Glutamatergic neuron (in vitro differentiated cells): ENCODE measurements around the gene PAOX. TPM values are rescaled to one million over a fixed set of nuclear protein-coding genes. Genes with fewer than 3 reads are reported as not detected.

Experiments used
- DNase-seq: peaks from one replicate; pipeline ENCODE4 v3.0.0; 2022
- H3K27ac Mint-ChIP-seq: one replicate; pipeline ENCODE4 v1.8.0; 2020; ENCODE audit warnings: mild to moderate bottlenecking, mixed read lengths, inconsistent platforms; ENCODE audit not compliant: unreplicated experiment
- H3K27me3 Mint-ChIP-seq: one replicate; pipeline ENCODE4 v1.8.0; 2020; ENCODE audit warnings: mild to moderate bottlenecking, moderate library complexity, mixed read lengths, inconsistent platforms; ENCODE audit not compliant: unreplicated experiment
- H3K36me3 Mint-ChIP-seq: one replicate; pipeline ENCODE4 v1.8.0; 2020; ENCODE audit warnings: mild to moderate bottlenecking, mixed read lengths, inconsistent platforms; ENCODE audit not compliant: unreplicated experiment
- H3K4me1 Mint-ChIP-seq: one replicate; pipeline ENCODE4 v1.8.0; 2020; ENCODE audit warnings: mild to moderate bottlenecking, low read depth, mixed read lengths, inconsistent platforms; ENCODE audit not compliant: unreplicated experiment
- H3K4me3 Mint-ChIP-seq: one replicate; pipeline ENCODE4 v1.8.0; 2020; ENCODE audit warnings: mild to moderate bottlenecking, mixed read lengths, inconsistent platforms; ENCODE audit not compliant: unreplicated experiment
- H3K9me3 Mint-ChIP-seq: one replicate; pipeline ENCODE4 v1.8.0; 2020; ENCODE audit warnings: mild to moderate bottlenecking, moderate library complexity, mixed read lengths, inconsistent platforms; ENCODE audit not compliant: unreplicated experiment
- total RNA-seq: library from RNA; stranded (reverse); fragmentation: NEBNext Ultra II Directional; extraction: Animal tissue kit (Norgen Biotek cat#: 25700); gene quantifications from one replicate; pipeline ENCODE4 v1.2.1, GENCODE V29; 2021; ENCODE audit not compliant: unreplicated experiment
- TF ChIP-seq, protein P1 (sequence below): fragments of 200-600 bp; sonication (generic); IDR thresholded peaks from one replicate; pipeline ENCODE4 v1.5.0; 2021; ENCODE audit not compliant: partially characterized antibody, unreplicated experiment

The PAOX gene
- total RNA-seq, 1 donor from 2014 or later = 12.7 TPM

DNA sequence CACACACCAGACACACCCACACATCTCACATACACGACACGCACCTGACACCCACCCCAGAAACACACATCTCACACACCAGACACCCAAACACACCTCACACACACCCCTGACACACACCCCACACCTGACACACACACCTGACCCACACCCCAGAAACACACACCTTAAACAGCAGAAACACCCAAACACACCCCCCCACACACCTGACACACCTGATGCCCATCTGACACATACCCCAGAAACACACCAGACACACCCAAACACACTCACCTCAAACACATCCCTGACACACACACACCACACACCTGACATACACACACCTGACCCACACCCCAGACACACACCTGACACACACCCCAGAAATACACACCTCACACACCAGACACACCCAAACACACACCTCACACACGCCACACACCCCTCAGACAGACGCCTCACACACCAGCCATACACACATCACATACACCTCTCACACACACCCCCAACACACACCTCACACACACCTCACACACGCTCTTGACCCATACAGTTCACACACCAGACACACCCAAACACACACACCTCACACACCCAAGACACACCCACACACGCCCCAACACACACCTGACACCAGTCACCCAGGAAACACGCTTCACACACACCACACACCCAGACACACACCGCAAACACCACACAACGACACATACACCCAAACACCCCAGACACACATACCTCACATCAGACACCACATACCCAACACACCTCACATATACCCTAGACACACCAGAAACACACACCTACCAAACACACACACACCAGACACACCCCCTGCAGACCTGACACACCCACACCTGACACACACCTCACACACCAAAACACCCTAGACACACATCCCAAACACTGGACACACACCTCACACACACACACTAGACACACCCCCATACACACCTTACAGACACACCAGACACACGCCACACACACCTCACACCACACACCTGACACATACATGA, 40.7 kb upstream of the PAOX start:
- Mint-ChIP-seq H3K9me3 (peaks cover 9% of the 10 kb centered on the region), H3K36me3 (peaks cover 5% of the 10 kb centered on the region), H3K4me1 (peaks cover 4% of the 10 kb centered on the region), H3K27ac (no peak overlapping the region), H3K27me3 (peaks cover 7% of the 10 kb centered on the region), H3K4me3 (no peak overlapping the region)
- DNase-seq = no peak
- TF ChIP-seq, protein P1, sequence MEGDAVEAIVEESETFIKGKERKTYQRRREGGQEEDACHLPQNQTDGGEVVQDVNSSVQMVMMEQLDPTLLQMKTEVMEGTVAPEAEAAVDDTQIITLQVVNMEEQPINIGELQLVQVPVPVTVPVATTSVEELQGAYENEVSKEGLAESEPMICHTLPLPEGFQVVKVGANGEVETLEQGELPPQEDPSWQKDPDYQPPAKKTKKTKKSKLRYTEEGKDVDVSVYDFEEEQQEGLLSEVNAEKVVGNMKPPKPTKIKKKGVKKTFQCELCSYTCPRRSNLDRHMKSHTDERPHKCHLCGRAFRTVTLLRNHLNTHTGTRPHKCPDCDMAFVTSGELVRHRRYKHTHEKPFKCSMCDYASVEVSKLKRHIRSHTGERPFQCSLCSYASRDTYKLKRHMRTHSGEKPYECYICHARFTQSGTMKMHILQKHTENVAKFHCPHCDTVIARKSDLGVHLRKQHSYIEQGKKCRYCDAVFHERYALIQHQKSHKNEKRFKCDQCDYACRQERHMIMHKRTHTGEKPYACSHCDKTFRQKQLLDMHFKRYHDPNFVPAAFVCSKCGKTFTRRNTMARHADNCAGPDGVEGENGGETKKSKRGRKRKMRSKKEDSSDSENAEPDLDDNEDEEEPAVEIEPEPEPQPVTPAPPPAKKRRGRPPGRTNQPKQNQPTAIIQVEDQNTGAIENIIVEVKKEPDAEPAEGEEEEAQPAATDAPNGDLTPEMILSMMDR = no peak

DNA sequence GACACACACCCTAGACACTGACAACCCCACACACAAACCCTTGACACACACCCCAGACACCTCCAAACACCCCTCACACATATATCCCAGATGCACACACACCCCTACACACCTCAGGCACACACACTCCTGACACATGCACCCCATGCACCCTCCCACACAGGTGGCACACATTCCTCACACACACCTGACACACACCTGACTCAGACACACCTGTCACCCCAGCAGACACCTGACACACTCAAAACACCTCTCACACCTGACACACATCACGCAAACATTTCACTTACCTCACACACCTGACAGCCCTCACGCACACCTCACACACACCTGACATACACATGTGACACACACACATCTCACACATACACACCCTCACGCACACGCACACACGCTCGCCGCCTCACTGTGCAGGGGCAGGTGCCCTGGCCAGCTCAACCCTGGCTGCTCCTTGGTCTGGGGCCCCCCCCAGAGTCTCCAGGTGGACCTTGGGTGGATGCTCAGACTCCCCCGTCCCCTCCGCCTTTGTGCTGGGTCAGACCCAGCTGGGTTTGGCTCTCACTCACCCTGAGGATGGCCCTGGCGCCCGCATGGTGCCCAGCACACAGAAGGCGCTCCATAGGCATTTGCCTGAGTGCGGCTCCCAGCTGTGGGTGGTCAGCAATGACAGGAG, 39.2 kb upstream of the PAOX start:
- Mint-ChIP-seq H3K27me3 (peaks cover 8% of the 10 kb centered on the region), H3K27ac (no peak overlapping the region), H3K9me3 (peaks cover 7% of the 10 kb centered on the region), H3K4me1 (peaks cover 4% of the 10 kb centered on the region), H3K4me3 (no peak overlapping the region), H3K36me3 (peaks cover 6% of the 10 kb centered on the region)
- TF ChIP-seq, protein P1 = no peak
- DNase-seq = no peak

DNA sequence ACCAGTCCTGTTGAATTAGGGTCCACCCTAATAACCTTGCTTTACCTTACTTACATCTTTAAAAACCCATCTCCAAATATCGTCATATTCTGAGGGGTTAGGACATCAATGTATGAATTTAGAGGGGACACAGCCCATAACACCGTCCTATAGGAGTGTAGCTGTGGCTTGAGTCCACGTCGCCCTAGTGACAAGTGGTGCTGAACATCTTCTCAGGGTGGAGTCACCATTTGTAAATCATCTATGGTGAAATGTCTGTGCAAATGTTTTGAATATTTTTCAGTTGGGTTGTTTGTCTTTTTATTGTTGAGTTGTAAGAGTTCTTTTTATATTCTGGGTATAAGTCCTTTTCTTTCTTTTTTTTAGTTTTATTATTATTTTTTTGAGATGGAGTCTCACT, 37.1 kb upstream of the PAOX start:
- Mint-ChIP-seq H3K9me3 (peaks cover 10% of the 10 kb centered on the region), H3K36me3 (peaks cover 15% of the 10 kb centered on the region), H3K27ac (no peak overlapping the region), H3K4me1 (peaks cover 4% of the 10 kb centered on the region), H3K4me3 (no peak overlapping the region), H3K27me3 (peaks cover 14% of the 10 kb centered on the region)
- TF ChIP-seq, protein P1 = no peak
- no peak for DNase-seq

DNA sequence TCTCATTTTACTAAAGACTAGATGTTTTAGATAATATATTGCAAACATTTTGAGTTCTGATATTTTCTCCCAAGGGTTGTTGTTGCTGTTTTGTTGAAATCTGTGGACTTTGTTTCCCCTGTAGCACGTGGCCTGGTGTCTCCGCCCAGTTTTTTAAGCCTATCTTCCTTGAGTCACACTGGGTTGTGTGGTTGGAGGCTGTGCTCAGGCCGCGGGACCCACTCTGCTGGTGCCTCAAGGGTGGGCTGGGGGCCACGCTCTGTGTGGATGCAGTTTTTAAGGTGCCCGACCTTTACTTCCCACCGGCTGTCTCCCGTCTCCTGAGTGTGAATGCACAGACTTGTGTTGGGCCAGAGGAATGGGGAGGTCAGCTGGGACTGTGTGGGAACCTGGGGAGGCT, 36.1 kb upstream of the PAOX start:
- TF ChIP-seq, protein P1 = no peak
- peaks cover 15% of the 10 kb centered on the region for H3K36me3 Mint-ChIP-seq
- peaks cover 4% of the 10 kb centered on the region for H3K4me1 Mint-ChIP-seq
- H3K27ac Mint-ChIP-seq = no peak overlapping the region
- peaks cover 10% of the 10 kb centered on the region for H3K9me3 Mint-ChIP-seq
- no peak for DNase-seq
- H3K27me3 Mint-ChIP-seq = peaks cover 14% of the 10 kb centered on the region
- no peak overlapping the region for H3K4me3 Mint-ChIP-seq
